ENCODE data around the gene ATG2A.

Gene ATG2A

DNA sequence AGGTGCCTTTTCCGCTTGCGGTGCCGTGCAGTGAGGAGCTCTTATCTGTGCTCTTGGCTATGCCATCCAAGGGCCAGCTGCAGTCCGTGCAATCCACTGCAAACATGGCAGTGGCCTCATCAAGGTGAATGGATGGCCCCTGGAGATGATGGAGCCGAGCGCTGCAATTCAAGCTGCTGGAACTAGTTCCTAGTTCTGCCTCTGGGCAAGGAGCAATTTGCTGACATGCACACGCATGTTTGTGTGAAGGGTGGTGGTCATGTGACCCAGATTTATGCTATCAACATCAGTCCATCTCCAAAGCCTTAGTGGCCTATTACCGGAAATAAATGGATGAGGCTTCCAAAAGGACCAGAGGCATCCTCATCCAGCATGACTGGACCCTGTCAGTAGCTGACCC, 35.5 kb downstream of the ATG2A start:
- Histone ChIP-seq H3K4me3 (no peak overlapping the region), H3K27ac (peak overlapping the region; percentile 77 to 87)
- no peak for TF ChIP-seq CTCF (IDR thresholded peaks at IDR 0.05)
- DNase-seq (ENCODE audit: low spot score), result no peak

DNA sequence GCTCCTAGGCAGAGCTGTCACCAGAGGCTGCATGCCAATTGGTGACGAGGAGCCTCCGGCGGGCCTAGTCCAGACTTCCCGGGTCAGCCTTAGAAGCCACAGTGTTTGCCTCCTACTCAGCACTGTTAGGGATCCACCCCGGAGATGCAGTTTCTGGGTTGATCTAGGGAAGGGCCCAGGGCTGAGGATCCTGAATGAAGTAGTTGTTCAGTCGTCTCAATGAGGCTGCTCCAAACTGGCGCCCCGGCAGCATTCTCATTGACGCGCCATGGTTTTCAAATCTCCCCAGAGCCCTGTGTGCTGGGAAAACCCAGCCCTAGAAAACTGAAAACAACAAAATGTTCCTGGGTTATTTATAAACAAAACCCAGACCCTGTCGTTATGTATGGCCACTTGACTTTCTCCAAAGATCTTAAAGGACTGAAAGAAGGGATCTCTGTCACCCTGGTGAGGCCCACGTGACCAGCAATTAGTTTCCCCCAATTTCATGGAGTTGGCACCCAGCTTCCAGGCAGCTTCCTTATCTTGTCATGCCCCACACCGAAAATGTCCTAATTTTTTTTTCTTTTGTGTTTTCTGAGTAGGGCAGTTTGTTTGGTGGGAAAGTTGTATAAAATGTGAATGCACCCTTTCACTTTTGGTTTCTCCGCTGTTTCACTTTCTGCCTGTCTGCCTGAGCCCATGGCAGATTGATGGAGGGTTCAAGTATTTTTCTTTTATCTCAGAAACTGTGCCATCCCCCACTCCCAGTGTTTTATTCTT, 36.6 kb downstream of the ATG2A start:
- no peak for DNase-seq (ENCODE audit: low spot score)
- no peak overlapping the region for H3K4me3 ChIP-seq
- TF ChIP-seq CTCF (IDR thresholded peaks at IDR 0.05), result no peak
- H3K27ac ChIP-seq, result peak overlapping the region; percentile 87 to 94

DNA sequence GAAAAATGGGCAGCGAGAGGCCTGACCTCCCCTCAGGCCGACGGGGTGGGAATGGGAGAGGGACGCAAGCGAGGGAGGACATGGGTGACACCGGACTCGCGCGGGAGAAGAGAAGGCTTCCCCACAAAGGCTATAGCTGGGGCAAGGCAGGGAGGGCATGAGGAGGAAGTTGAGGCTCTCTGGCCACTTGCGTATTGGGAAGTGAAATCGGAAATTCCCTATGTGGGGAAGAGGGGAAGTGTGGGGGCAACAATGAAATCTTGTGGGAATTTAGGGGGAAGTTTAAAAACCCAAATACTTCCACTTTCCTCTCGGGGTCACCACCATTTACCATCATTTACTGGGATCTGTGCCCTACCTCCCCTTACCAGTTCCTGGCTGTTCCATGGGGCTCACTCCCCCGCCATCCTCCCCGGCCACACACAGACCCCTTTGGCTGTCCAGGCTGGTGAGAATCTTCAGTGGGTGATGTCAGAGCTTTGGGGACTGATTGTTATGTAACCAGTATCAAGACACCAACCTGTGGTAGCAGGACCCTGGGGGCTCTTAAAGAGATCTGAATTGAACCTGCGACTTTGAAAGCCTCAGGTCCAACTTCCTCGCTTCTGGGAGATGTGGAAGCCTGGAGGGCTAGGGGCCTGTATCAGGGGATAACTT, 37.6 kb downstream of the ATG2A start:
- no peak for TF ChIP-seq CTCF (IDR thresholded peaks at IDR 0.05)
- DNase-seq (ENCODE audit: low spot score), result no peak
- Histone ChIP-seq H3K4me3 (peak overlapping the region; percentile 95), H3K27ac (peak overlapping the region; percentile 94 to 98)

- Histone ChIP-seq H3K27ac (peak within 1 kb of the TSS; percentile 94 to 98), H3K4me3 (peak within 1 kb of the TSS; percentile 95)
- peak; percentile 99 for DNase-seq (ENCODE audit: low spot score)
- TF ChIP-seq CTCF (IDR thresholded peaks at IDR 0.05), result peak; percentile 21
These were observed 38.3 kb downstream of the ATG2A start, which contains the start of gene EHD1 for GRCh38 chr11:64878494-64879243. Gene EHD1 (minus strand): TSS chr11:64878621. CDS start chr11:64878464, 157 bp downstream.

GRCh38 chr11:64878223-64878493, 38.9 kb downstream of the ATG2A start:
- no peak for TF ChIP-seq CTCF (IDR thresholded peaks at IDR 0.05)
- H3K27ac ChIP-seq, result peak overlapping the region; percentile 94 to 98
- no peak for DNase-seq (ENCODE audit: low spot score)
- H3K4me3 ChIP-seq, result peak overlapping the region; percentile 95

- DNase-seq (ENCODE audit: low spot score), result no peak
- TF ChIP-seq CTCF (IDR thresholded peaks at IDR 0.05), result no peak
- Histone ChIP-seq H3K4me3 (peak overlapping the region; percentile 95), H3K27ac (peak overlapping the region; percentile 94 to 98)
These were observed 39.4 kb downstream of the ATG2A start for GRCh38 chr11:64877390-64878222.
